Nucleus accumbens (tissue), 56 donors: ENCODE results near the gene MARCHF3.
A peak's percentile ranks its signal among the peaks of the same experiment; 100 is the strongest.
"Not testable (repeated sequence)": the region's sequence is repeated elsewhere in the genome, so short reads cannot be mapped to it uniquely, and the experiment has no call there.

Experiments
- DNase-seq, 56 donors: peaks; one replicate each; lab custom pipeline; 2025; lab: John Stamatoyannopoulos, UW

Gene MARCHF3

DNA sequence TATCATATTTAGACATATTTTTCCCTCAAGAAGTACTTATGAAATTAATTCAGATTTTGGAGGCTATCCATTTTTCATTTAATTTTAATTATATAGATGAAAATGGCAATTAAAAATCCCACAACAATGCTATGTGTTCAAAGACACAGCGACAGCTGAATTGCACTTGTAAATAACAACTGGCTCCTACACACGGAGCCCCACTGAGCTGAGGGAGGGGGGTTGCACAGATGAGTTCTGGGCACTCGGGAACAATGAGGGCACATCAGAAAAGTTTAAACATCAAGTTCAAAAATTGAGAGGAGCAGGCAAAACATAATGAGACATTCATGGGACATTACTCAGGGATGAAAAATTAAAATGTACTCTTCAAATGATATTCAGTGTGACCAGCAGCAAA, 104.9 kb downstream of the MARCHF3 start:
- DNase-seq, result no peak

GRCh38 chr5:126924331-126925033, 105.9 kb downstream of the MARCHF3 start:
- no peak for DNase-seq

- no peak for DNase-seq
These were observed 108.9 kb downstream of the MARCHF3 start for GRCh38 chr5:126921241-126922091.

- DNase-seq, result peak in 17 of 56 donors; percentile 3 to 47 (median 18)
These were observed 110.1 kb downstream of the MARCHF3 start for GRCh38 chr5:126920291-126920690.

GRCh38 chr5:126919566-126919965, 110.8 kb downstream of the MARCHF3 start:
- DNase-seq, result no peak

DNA sequence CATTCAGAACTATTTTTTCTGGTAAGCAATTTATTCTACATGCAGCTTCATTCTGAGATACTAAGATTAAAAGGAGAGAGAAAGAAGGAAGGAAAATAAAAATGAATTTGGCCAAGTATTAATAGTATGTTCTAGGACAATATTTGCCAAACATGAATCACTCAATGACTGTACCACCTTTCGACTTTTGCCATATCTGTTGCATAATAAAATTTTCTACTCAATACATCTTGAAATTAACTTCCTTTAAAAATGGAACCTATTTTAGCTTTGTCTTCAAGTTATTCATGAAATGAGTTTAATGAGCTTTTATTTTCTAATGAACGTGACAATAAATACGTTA, 111.8 kb downstream of the MARCHF3 start:
- DNase-seq, result no peak

GRCh38 chr5:126917918-126918614, 112.3 kb downstream of the MARCHF3 start:
- DNase-seq, result peak in 27 of 56 donors; percentile 5 to 70 (median 26)

GRCh38 chr5:126915496-126915895, 114.9 kb downstream of the MARCHF3 start:
- no peak for DNase-seq

GRCh38 chr5:126914801-126915436, 115.4 kb downstream of the MARCHF3 start:
- no peak for DNase-seq

GRCh38 chr5:126912616-126913200, 117.7 kb downstream of the MARCHF3 start:
- no peak for DNase-seq

DNA sequence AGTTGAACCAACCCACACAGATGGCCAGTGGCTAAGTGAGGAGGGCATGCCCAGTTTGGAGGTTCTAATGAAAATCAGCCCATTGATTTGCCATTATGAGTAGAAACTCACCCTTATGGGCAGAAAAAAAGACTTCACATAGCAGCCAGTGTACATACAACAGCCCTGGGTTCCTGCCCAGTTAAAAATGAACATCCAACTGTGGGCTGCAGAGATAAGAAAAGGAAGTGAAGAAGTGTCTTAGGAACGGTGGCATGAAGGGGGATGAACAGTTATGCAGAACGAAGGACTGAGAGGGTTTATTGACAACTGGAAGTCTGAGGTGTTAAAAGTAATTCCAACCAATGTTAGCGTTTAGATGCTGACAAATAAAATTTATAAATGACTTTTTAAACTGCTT, 118.4 kb downstream of the MARCHF3 start:
- DNase-seq, result no peak

DNA sequence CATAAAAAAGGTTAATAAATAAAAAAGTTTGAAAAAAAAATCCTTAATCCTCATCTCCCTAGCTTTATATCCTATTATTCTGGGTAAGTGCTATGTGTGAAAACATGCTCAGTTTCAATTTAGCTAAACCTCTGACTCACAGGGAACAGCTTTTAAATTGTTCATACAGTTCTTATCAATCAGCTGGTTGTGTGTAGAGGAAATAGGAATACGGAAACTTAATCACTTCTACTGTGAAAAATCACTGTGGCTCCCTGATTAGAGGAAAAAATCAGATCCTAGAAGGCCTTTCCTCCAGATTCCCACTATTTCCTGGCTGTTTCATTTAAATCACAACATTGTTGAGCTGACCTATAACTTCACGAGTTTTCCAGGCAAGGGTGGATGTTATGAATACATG, 120.5 kb downstream of the MARCHF3 start:
- no peak for DNase-seq

DNA sequence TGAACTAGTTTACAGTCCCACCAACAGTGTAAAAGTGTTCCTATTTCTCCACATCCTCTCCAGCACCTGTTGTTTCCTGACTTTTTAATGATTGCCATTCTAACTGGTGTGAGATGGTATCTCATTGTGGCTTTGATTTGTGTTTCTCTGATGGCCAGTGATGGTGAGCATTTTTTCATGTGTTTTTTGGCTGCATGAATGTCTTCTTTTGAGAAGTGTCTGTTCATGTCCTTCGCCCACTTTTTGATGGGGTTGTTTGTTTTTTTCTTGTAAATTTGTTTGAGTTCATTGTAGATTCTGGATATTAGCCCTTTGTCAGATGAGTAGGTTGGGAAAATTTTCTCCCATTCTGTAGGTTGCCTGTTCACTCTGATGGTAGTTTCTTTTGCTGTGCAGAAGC, 126.0 kb downstream of the MARCHF3 start:
- DNase-seq, result not testable (repeated sequence)

DNA sequence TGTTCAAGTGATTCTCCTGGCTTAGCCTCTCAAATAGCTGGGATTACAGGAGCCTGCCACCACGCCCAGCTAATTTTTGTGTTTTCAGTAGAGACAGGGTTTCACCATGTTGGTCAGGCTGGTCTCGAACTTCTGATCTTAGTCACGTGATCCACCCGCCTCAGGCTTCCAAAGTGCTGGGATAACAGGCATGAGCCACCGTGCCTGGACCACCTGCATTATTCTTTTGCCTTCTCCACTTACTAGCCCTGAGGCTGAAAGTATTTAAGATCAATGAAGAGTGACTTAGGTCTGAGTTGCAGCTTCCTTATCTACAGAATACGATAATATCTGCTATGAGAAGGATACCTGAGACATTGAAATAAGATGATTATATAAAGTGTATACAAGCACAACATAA, 129.6 kb downstream of the MARCHF3 start:
- no peak for DNase-seq

GRCh38 chr5:126899476-126899875, 130.9 kb downstream of the MARCHF3 start:
- DNase-seq, result no peak

DNA sequence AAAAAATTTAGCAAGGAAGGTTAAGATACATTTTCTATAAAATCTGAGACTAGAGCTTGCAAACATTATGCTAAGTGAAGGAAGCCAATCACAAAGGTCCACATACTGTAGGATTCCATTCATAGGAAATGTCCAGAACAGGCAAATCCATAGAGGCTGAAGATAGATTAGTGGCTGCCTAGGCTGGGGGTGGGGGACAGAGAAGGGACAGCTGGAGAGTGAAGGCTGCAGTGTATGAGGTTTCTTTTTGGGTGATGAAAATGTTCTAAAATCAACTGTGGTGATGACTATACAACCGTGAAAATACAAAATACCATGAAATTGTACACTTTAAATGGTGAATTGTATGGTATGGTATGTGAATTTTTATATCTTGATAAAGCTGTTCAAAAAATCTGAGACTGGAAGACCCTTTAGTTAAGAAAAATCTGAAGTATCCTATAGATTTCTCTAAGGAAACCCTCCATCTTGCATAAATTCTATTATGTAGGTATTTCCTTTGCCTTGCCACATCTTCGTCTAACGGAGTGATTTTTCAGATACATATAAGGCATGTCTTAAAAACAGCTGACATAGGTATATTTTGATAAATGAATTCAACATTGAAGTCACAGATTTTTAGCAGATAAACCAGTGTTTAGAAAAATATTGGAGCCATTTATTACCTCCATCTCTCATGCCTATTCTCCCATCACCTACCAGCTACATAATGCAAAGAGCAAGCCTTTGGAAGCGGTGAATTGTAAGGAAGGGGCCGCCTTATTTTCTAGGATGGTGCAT, 132.3 kb downstream of the MARCHF3 start:
- no peak for DNase-seq

- no peak for DNase-seq
These were observed 134.1 kb downstream of the MARCHF3 start for GRCh38 chr5:126896170-126896702.

GRCh38 chr5:126895712-126896111, 134.6 kb downstream of the MARCHF3 start:
- not testable (repeated sequence) for DNase-seq

DNA sequence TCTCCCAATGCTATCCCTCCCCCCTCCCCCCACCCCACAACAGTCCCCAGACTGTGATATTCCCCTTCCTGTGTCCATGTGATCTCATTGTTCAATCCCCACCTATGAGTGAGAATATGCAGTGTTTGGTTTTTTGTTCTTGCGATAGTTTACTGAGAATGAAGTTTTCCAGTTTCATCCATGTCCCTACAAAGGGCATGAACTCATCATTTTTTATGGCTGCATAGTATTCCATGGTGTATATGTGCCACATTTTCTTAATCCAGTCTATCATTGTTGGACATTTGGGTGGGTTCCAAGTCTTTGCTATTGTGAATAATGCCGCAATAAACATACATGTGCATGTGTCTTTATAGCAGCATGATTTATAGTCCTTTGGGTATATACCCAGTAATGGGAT, 139.9 kb downstream of the MARCHF3 start:
- not testable (repeated sequence) for DNase-seq
